Measurements from ENCODE around the gene HOOK2. TPM values are rescaled to one million over a fixed set of nuclear protein-coding genes. Genes with fewer than 3 reads are reported as not detected.
A peak's percentile ranks its signal among the peaks of the same experiment; 100 is the strongest.

HOOK2 gene
- total and polyA plus RNA-seq, 2 of the 8 experiments (the other 6 are each of a cell fraction or from before 2014, with no cell fraction given), result 23.8 to 63.2 TPM

DNA sequence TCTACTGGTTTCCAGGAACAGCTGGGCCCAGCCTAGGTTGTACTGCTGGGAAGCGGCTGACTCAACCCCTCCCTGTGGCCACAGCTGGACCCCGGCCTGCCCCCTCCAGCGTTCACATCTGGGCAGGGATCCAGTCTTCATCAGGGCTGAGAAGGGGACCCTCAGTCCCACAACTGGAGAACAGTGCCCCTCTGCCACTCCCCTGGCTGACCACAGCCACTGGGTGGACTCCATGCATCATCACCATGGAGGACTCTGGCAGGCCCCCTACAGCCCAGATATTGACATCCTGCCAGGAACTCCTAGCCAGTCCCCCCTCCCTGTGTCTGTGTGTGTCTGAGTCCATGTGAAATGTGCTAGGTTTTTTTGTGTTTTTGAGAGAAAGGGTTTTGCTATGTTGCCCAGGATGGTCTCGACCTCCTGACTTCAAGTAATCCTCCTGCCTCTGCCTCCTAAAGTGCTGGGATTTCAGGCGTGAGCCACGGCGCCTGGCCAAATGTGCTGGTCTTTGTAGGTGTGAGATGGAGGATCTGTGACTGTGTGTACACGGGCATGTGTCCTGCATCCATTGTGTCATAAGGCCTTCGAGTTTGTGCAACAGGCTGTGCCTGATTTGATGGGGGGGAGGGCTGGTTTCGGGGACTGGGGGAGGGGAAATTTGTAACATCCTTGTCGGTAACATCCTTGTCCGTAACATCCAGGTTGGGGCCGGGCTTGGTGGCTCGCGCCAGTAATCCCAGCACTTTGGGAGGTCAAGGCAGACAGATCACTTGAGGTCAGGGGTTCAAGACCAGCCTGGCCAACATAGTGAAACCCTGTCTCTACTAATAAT lies 4.0 kb upstream of the HOOK2 start:
- Histone ChIP-seq H3K4me1 (replicated peaks in 1 of 4; ENCODE audit: control insufficient read depth in 3 of 4, insufficient read depth in 4 of 4, low read length in 3 of 4) (peaks cover 9 to 33% (median 23%) of the 10 kb centered on the region in 4 experiments), H2BK5ac (ENCODE audit: low read depth, low read length) (peak overlapping the region; percentile 85), H4K8ac (ENCODE audit: extremely low read depth, insufficient read depth, low read length) (peak overlapping the region; percentile 57), H3K36me3 (ENCODE audit: control insufficient read depth in 2 of 4, insufficient read depth in 4 of 4, low read length in 3 of 4) (no peaks in the 10 kb centered on the region), H3K56ac (replicated peaks; ENCODE audit: insufficient read length, low read depth, low read length) (peak overlapping the region; percentile 53), H3K9me3 (ENCODE audit: insufficient read depth in 2 of 2, low read depth in 1 of 2, low read length in 1 of 2) (no peaks in the 10 kb centered on the region), H2BK15ac (ENCODE audit: low read length) (peak overlapping the region; percentile 88; the same call in 1 of the 2 replicates), H4K20me1 (replicated peaks in 1 of 2; ENCODE audit: control insufficient read depth in 1 of 2, insufficient read depth in 2 of 2, low read length in 2 of 2) (no peaks in the 10 kb centered on the region), H3K4ac (replicated peaks; ENCODE audit: insufficient read length, low read depth, low read length) (no peak overlapping the region), H2BK20ac (ENCODE audit: low read length) (peak overlapping the region; percentile 55; the same call in 1 of the 2 replicates), H3K27me3 (replicated peaks in 1 of 4; ENCODE audit: control insufficient read depth in 3 of 4, extremely low read depth in 1 of 4, insufficient read depth in 3 of 4, low read length in 3 of 4) (no peaks in the 10 kb centered on the region), H2AK5ac (ENCODE audit: low read depth, low read length) (peak overlapping the region; percentile 89; the same call in 1 of the 2 replicates), H3K14ac (ENCODE audit: insufficient read length) (no peak overlapping the region), H2AFZ (ENCODE audit: low read length) (no peak overlapping the region), H3K4me3 (ENCODE audit: extremely low read depth in 1 of 4, insufficient read depth in 2 of 4, low read depth in 3 of 4, low read length in 4 of 4) (peak overlapping the region in 3 of 4 experiments; percentile 54 to 69 (median 69); a peak in 4 of 8 replicates), H3K9ac (replicated peaks in 1 of 4; ENCODE audit: extremely low read depth in 1 of 4, low read depth in 3 of 4, low read length in 3 of 4) (no peak overlapping the region; a peak in 1 of 7 replicates), H4K91ac (replicated peaks; ENCODE audit: insufficient read length, low read length) (peak overlapping the region; percentile 85), H2BK12ac (ENCODE audit: low read depth, low read length) (peak overlapping the region; percentile 76), H3K23me2 (ENCODE audit: low read depth, low read length) (peaks cover 27% of the 10 kb centered on the region; the same call in 1 of the 2 replicates), H3K23ac (ENCODE audit: insufficient read length) (no peak overlapping the region), H3K79me2 (ENCODE audit: control insufficient read depth in 1 of 2, insufficient read depth in 2 of 2, low read length in 2 of 2) (no peaks in the 10 kb centered on the region), H2BK120ac (replicated peaks; ENCODE audit: low read depth, low read length) (no peak overlapping the region), H3K27ac (ENCODE audit: low read depth, low read length) (peak overlapping the region; percentile 22; the same call in 1 of the 2 replicates), H3K18ac (ENCODE audit: extremely low read depth, low read length) (peak overlapping the region; percentile 81), H3K79me1 (ENCODE audit: low read depth, low read length) (no peaks in the 10 kb centered on the region), H4K5ac (ENCODE audit: insufficient read length, low read depth, low read length) (peak overlapping the region; percentile 84), H3K4me2 (ENCODE audit: insufficient read depth in 1 of 2, low read depth in 2 of 2, low read length in 2 of 2) (peak overlapping the region; percentile 93 to 94)
- DNase-seq (ENCODE audit: low read depth in 1 of 2, low spot score in 2 of 2) (no peak), FAIRE-seq (no peak)
- ChIA-PET CTCF (ENCODE audit: partially characterized antibody) (interaction anchor here (0.6 to 11.2 kb wide), 9 partner anchors 8 to 85 kb away, joined by 3 to 277 read pairs (median 4); partner anchors contain the start of genes JUNB and RTBDN), POLR2A (ENCODE audit: partially characterized antibody) (interaction anchor here (1.0 to 16.6 kb wide), 9 partner anchors 9 to 154 kb away, joined by 3 to 317 read pairs (median 7); partner anchors contain the start of genes FARSA, GET3, JUNB and PRDX2)
- TF ChIP-seq CTBP2 (IDR thresholded peaks at IDR 0.05; ENCODE audit: borderline replicate concordance, insufficient read depth, insufficient read length, low read length), result no peak
- 86% methylated on average over 12 of the region's 15 CpGs; no CpG with 5 or more reads in 1 of the 2 experiments for WGBS, 2 experiments (ENCODE audit: extremely low coverage in 1 of 2, insufficient coverage in 1 of 2, insufficient read length in 1 of 2, insufficient replicate concordance in 2 of 2, low coverage in 1 of 2, low lambda C conversion rate in 2 of 2, missing lambda C conversion rate in 1 of 2)
